ENCODE data around the gene LASP1.
"Not testable (repeated sequence)": the region's sequence is repeated elsewhere in the genome, so short reads cannot be mapped to it uniquely, and the experiment has no call there.

Gene LASP1

DNA sequence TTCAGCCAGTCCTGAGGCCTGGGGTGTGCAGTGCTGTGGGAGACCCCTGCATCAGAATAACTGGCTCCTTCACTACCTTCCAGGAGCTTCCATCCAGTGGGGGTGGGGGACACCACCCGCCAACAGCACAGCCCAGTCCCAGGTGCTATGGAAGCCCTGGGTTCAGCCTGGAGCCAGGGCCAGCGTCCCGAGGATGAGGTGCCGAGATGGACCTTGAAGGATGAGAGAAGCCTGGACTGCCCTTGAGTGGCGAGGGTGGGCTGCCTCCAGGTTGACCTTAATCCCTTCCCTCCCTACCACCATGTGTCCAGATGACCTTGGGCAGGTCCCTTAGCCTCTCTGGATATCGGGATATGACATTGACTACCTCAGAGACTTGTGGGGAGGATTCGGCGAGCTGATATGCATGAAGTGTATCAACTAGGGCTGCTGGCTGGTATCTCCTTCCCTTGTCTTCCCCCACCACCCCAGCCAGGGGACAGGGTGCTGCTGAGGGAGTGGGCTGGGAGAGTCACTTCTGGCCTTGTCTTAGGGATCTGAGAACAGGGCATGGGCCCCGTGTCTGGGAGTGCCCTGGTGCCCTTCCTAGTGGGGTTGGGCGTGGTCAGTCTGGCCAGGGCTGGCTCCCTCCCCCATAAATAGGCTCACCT is 41.3 kb downstream of the LASP1 start:
- H3K27ac ChIP-seq: no peak overlapping the region
- H3K4me3 ChIP-seq (ENCODE audit: low read depth in 1 of 2, low read length in 1 of 2): no peak overlapping the region
- H3K27me3 ChIP-seq: no peaks in the 10 kb centered on the region
- TF ChIP-seq, protein P1, sequence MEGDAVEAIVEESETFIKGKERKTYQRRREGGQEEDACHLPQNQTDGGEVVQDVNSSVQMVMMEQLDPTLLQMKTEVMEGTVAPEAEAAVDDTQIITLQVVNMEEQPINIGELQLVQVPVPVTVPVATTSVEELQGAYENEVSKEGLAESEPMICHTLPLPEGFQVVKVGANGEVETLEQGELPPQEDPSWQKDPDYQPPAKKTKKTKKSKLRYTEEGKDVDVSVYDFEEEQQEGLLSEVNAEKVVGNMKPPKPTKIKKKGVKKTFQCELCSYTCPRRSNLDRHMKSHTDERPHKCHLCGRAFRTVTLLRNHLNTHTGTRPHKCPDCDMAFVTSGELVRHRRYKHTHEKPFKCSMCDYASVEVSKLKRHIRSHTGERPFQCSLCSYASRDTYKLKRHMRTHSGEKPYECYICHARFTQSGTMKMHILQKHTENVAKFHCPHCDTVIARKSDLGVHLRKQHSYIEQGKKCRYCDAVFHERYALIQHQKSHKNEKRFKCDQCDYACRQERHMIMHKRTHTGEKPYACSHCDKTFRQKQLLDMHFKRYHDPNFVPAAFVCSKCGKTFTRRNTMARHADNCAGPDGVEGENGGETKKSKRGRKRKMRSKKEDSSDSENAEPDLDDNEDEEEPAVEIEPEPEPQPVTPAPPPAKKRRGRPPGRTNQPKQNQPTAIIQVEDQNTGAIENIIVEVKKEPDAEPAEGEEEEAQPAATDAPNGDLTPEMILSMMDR (IDR thresholded peaks at IDR 0.05): no peak
- no peaks in the 10 kb centered on the region for H3K9me3 ChIP-seq
- peaks cover 85% of the 10 kb centered on the region for H3K36me3 ChIP-seq
- H3K4me1 ChIP-seq (ENCODE audit: control insufficient read depth in 1 of 2, insufficient read depth in 1 of 2, low read depth in 1 of 2, low read length in 1 of 2): peaks cover 28 to 41% of the 10 kb centered on the region in 2 experiments

DNA sequence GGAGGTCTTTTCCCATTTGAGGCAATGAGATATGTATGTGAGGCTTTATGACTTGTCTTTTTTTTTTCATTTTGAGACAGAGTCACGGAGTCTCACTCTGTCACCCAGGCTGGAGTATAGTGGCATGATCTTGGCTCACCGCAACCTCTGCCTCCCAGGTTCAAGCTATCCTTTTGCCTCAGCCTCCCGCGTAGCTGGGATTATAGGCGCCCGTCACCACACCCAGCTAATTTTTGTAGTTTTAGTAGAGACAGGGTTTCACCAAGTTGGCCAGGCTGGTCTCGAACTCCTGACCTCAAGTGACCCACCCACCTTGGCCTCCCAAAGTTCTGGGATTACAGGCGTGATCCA is 41.8 kb downstream of the LASP1 start:
- Histone ChIP-seq H3K4me1 (ENCODE audit: control insufficient read depth in 1 of 2, insufficient read depth in 1 of 2, low read depth in 1 of 2, low read length in 1 of 2) (peaks cover 23 to 36% of the 10 kb centered on the region in 2 experiments), H3K36me3 (peaks cover 90% of the 10 kb centered on the region)
- H3K27ac ChIP-seq; H3K9me3 ChIP-seq; H3K27me3 ChIP-seq; H3K4me3 ChIP-seq (ENCODE audit: low read depth in 1 of 2, low read length in 1 of 2): not testable (repeated sequence)

DNA sequence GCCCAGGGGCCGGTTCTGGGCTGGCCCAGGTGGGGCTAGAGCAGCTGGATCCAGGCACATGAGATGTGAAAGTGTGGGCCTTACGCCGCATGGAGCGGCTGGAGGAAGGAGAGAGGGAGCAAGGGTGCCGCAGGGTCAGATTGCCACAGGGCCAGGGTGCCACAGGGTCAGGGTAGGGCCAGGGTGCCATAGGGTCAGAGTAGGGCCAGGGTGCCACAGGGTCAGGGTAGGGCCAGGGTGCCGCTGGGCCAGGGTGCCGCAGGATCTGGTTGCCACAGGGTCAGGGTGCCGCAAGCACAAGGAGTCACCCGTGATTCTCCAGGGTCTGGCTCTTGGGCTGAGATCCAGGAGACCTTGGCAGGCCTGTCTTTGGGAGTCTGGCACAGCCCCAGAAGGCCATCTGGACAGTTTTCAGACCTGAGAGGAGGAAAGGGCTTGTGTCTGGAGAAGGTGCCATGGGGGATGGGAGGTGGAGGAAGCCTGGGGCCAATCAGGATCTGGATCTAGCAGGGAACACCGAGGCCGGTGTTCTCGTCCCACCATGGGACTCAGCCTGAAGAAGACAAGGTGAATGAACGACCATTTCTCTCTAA is 42.5 kb downstream of the LASP1 start:
- H3K4me3 ChIP-seq (ENCODE audit: low read depth in 1 of 2, low read length in 1 of 2): no peak overlapping the region
- no peaks in the 10 kb centered on the region for H3K9me3 ChIP-seq
- peaks cover 94% of the 10 kb centered on the region for H3K36me3 ChIP-seq
- TF ChIP-seq, protein P1 (IDR thresholded peaks at IDR 0.05): no peak
- no peaks in the 10 kb centered on the region for H3K27me3 ChIP-seq
- H3K4me1 ChIP-seq (ENCODE audit: control insufficient read depth in 1 of 2, insufficient read depth in 1 of 2, low read depth in 1 of 2, low read length in 1 of 2): peaks cover 17 to 30% of the 10 kb centered on the region in 2 experiments
- H3K27ac ChIP-seq: peak overlapping the region; percentile 27

- H3K27me3 ChIP-seq: no peaks in the 10 kb centered on the region
- peaks cover 0 to 13% of the 10 kb centered on the region in 2 experiments for H3K4me1 ChIP-seq (ENCODE audit: control insufficient read depth in 1 of 2, insufficient read depth in 1 of 2, low read depth in 1 of 2, low read length in 1 of 2)
- no peaks in the 10 kb centered on the region for H3K9me3 ChIP-seq
- no peak overlapping the region for H3K4me3 ChIP-seq (ENCODE audit: low read depth in 1 of 2, low read length in 1 of 2)
- H3K36me3 ChIP-seq: peaks cover 95% of the 10 kb centered on the region
- H3K27ac ChIP-seq: peak overlapping the region; percentile 39
- TF ChIP-seq, protein P1 (IDR thresholded peaks at IDR 0.05): no peak
These were observed 45.1 kb downstream of the LASP1 start for GRCh38 chr17:38914741-38915638.

DNA sequence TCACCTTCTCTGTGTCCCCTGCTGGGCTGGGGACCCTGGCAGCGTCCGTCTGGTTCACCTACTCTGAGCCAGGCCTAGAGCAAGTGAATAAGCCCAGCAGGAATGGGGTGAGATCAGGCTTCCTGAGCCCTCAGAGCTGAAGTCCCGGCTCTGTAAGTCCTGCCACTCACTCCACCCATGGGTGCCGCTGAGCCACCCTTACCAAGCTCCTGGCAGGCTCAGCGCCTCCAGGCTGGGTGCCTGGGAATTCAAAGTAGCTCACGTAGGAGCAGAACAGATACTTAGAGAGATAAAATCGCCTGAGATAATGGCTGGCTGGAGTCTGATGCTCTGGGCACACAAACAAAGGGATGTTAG is 45.8 kb downstream of the LASP1 start:
- Histone ChIP-seq H3K27ac (peak overlapping the region; percentile 39), H3K36me3 (peaks cover 97% of the 10 kb centered on the region), H3K27me3 (no peaks in the 10 kb centered on the region), H3K4me3 (ENCODE audit: low read depth in 1 of 2, low read length in 1 of 2) (no peak overlapping the region), H3K4me1 (ENCODE audit: control insufficient read depth in 1 of 2, insufficient read depth in 1 of 2, low read depth in 1 of 2, low read length in 1 of 2) (peaks cover 0 to 17% of the 10 kb centered on the region in 2 experiments), H3K9me3 (no peaks in the 10 kb centered on the region)
- TF ChIP-seq, protein P1 (IDR thresholded peaks at IDR 0.05): no peak

- no peaks in the 10 kb centered on the region for H3K27me3 ChIP-seq
- no peak overlapping the region for H3K4me3 ChIP-seq (ENCODE audit: low read depth in 1 of 2, low read length in 1 of 2)
- peaks cover 95% of the 10 kb centered on the region for H3K36me3 ChIP-seq
- peaks cover 7 to 28% of the 10 kb centered on the region in 2 experiments for H3K4me1 ChIP-seq (ENCODE audit: control insufficient read depth in 1 of 2, insufficient read depth in 1 of 2, low read depth in 1 of 2, low read length in 1 of 2)
- TF ChIP-seq, protein P1 (IDR thresholded peaks at IDR 0.05): no peak
- peak overlapping the region; percentile 50 for H3K27ac ChIP-seq
- no peaks in the 10 kb centered on the region for H3K9me3 ChIP-seq
These were observed 46.9 kb downstream of the LASP1 start for GRCh38 chr17:38916771-38917170.

Data from neutrophil (primary cell).